HepG2 (cell line): ENCODE data around the gene ERP27. TPM values are rescaled to one million over a fixed set of nuclear protein-coding genes. Genes with fewer than 3 reads are reported as not detected.

Experiments
- ATAC-seq: fragments of 200-7000 bp; cut with Tn5 transposase; 3 replicates; pipeline ENCODE4 v1.9.1; 2020; ENCODE audit warnings: mild to moderate bottlenecking, moderate library complexity
- BruUV-seq: library from RNA; stranded (reverse); fragments of 400-500 nt; replicated peaks from 2 replicates; lab custom pipeline; 2021; lab: Mats Ljungman, UMichigan
- CTCF ChIA-PET: fragments of 300-600 bp; formaldehyde crosslinking; extraction: SDS; loops from one replicate; lab custom pipeline; 2021; ENCODE audit warnings: low total read pairs, inconsistent platforms, low intra/inter-chr PET ratio; lab: Yijun Ruan, JAX
- POLR2A ChIA-PET: fragments of 350-600 bp; sonication (Branson Sonifier 250); formaldehyde crosslinking; loops from one replicate; lab custom pipeline; 2020; ENCODE audit warnings: antibody characterized with exemption, inconsistent platforms; lab: Yijun Ruan, JAX
- DNase-seq: peaks from one replicate; pipeline ENCODE4 v3.0.0-alpha.2; 2015; ENCODE audit warnings: low spot score
- FAIRE-seq: peaks from 3 replicates; lab custom pipeline; 2011; peaks lifted over from hg19 to GRCh38; lab: Jason Lieb, UNC
- H2AFZ ChIP-seq: one replicate; pipeline ENCODE4 v1.6.1; 2011; ENCODE audit warnings: low read length, inconsistent platforms
- H3K27ac ChIP-seq: fragments of 300-600 bp; 3 replicates; pipeline ENCODE4 v1.8.0; 2011; ENCODE audit warnings: mixed run types, mild to moderate bottlenecking, mixed read lengths, low read length, inconsistent platforms; ENCODE audit not compliant: insufficient read depth; ENCODE audit errors: extremely low read length
- H3K27me3 ChIP-seq, 2 experiments: fragments of 200-600 bp in 1 of 2; 2 replicates in 1 of 2; 3 replicates in 1 of 2; pipeline versions ENCODE4 v1.6.0 to v1.8.0; 2011; ENCODE audit warnings: low read length in 2 of 2, mild to moderate bottlenecking in 2 of 2, moderate library complexity in 2 of 2, inconsistent platforms in 1 of 2; ENCODE audit not compliant: insufficient read depth in 2 of 2, control insufficient read depth in 1 of 2
- H3K36me3 ChIP-seq, 2 experiments: fragments of 200-600 bp in 1 of 2; replicated peaks in 1 of 2; 2 replicates in 1 of 2; 3 replicates in 1 of 2; pipeline versions ENCODE4 v1.5.1 to v1.8.0; 2011; ENCODE audit warnings: low read length in 2 of 2, inconsistent platforms in 1 of 2; ENCODE audit not compliant: insufficient read depth in 2 of 2, control insufficient read depth in 1 of 2
- H3K4me1 ChIP-seq: 2 replicates; pipeline ENCODE4 v1.5.1; 2012; ENCODE audit warnings: low read length, inconsistent platforms; ENCODE audit not compliant: insufficient read depth
- H3K4me2 ChIP-seq: 2 replicates; pipeline ENCODE4 v1.6.0; 2011; ENCODE audit warnings: low read depth, low read length, inconsistent platforms
- H3K4me3 ChIP-seq, 3 experiments: fragments of 200-600 bp in 1 of 3; sonication (generic), shearing (Covaris generic) in 1 of 3; replicated peaks in 1 of 3; 2 replicates each; pipeline ENCODE4 v1.5.1; 2011 to 2016; ENCODE audit warnings: low read length in 3 of 3, inconsistent platforms in 2 of 3, low read depth in 2 of 3, mild to moderate bottlenecking in 2 of 3, control low read depth in 1 of 3, mixed read lengths in 1 of 3; ENCODE audit not compliant: insufficient read depth in 1 of 3
- H3K79me2 ChIP-seq: one replicate; pipeline ENCODE4 v1.6.1; 2011; ENCODE audit warnings: low read length, inconsistent platforms; ENCODE audit not compliant: insufficient read depth
- H3K9ac ChIP-seq: 2 replicates; pipeline ENCODE4 v1.6.0; 2011; ENCODE audit warnings: mild to moderate bottlenecking, low read depth, low read length, inconsistent platforms; ENCODE audit not compliant: insufficient read depth
- H3K9me3 ChIP-seq: 2 replicates; pipeline ENCODE4 v1.5.1; 2012; ENCODE audit warnings: mild to moderate bottlenecking, low read length
- H4K20me1 ChIP-seq: 2 replicates; pipeline ENCODE4 v1.6.0; 2011; ENCODE audit warnings: inconsistent platforms, mild to moderate bottlenecking, low read length, moderate library complexity; ENCODE audit not compliant: insufficient read depth
- SMARCC2 ChIP-seq: fragments of 450-650 bp; IDR thresholded peaks from 2 replicates; pipeline ENCODE4 v1.6.1; 2017; ENCODE audit warnings: antibody characterized with exemption, mild to moderate bottlenecking
- WGBS: methylation state at CpG from one replicate; pipeline ENCODE4 v1.1.6; 2017; ENCODE audit warnings: low lambda C conversion rate; 5-methylcytosine and 5-hydroxymethylcytosine counted together
- in situ Hi-C: cut with HindIII; loops from 2 replicates; pipeline ENCODE4 v1.10.0; 2017; ENCODE audit warnings: low pct_unique_long_range_greater_than_20kb; ENCODE audit not compliant: extremely low pct_ligation_motif_present
- intact Hi-C: fragments of 100-400 bp; cut with micrococcal nuclease; formaldehyde crosslinking; loops from one replicate; pipeline ENCODE4 v1.10.0; 2022; ENCODE audit not compliant: unreplicated experiment
- polyA plus RNA-seq, 8 experiments: library from polyadenylated mRNA; depleted of rRNA in 3 of 8; stranded (reverse) in 7 of 8; unstranded in 1 of 8; fragments of >200 nt; fragmentation: Illumina TruSeq in 4 of 8; extraction: Trizol in 4 of 8; gene quantifications; 2 replicates each; pipeline versions ENCODE4 v1.2.1 to v1.2.3, GENCODE V29; 2011 to 2016; ENCODE audit warnings: low read depth in 4 of 8, missing spikeins in 1 of 8, mixed read lengths in 1 of 8; ENCODE audit not compliant: insufficient read depth in 1 of 8
- total RNA-seq, 5 experiments: library from RNA; depleted of rRNA; stranded (reverse); fragments of >200 nt; fragmentation: Illumina TruSeq; extraction: Trizol; gene quantifications; 2 replicates each; pipeline ENCODE4 v1.2.3, GENCODE V29; 2016; ENCODE audit warnings: low read depth in 1 of 5
- TF ChIP-seq, protein P1 (sequence below): sonication (generic); formaldehyde crosslinking; IDR thresholded peaks from 2 replicates; pipeline ENCODE4 v1.4.0; 2020; ENCODE audit warnings: mild to moderate bottlenecking, missing genetic modification reagents, borderline replicate concordance
- TF ChIP-seq, protein P2 (sequence below): sonication (generic); formaldehyde crosslinking; IDR thresholded peaks from 2 replicates; pipeline ENCODE4 v1.4.0; 2020; ENCODE audit warnings: missing genetic modification reagents
- TF ChIP-seq, protein P3 (sequence below): sonication (generic); formaldehyde crosslinking; IDR thresholded peaks from 2 replicates; pipeline ENCODE4 v1.8.1; 2022; ENCODE audit warnings: low read depth, mild to moderate bottlenecking, missing genetic modification reagents

ERP27 gene
- total and polyA plus RNA-seq, 2 of the 13 experiments (the other 11 are each of a cell fraction or from before 2014, with no cell fraction given): 1.8 to 6.6 TPM

DNA sequence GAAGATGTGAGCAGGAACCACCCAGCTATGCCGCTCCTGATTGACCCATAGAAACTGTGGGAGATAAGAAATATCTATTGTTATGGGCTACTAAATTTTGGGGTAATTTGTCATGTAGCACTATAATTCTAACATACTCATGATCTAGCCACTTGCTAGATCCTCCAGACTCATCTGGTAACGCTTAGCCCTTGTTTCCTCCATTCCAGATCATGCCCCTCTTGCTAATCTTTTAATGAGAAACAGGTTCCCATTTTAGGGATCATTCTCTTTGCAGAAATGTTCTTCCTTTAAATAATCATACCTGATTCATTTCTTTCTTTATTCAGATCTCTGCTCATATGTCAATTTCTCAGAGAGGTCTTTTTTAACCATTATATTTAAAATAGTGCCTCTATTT is 26.9 kb upstream of the ERP27 start:
- Histone ChIP-seq H3K27me3 (no peaks in the 10 kb centered on the region), H3K4me2 (no peak overlapping the region), H3K79me2 (no peaks in the 10 kb centered on the region), H3K27ac (no peak overlapping the region), H3K36me3 (no peaks in the 10 kb centered on the region), H3K9me3 (no peaks in the 10 kb centered on the region), H3K4me1 (no peaks in the 10 kb centered on the region), H3K9ac (no peak overlapping the region), H3K4me3 (no peak overlapping the region), H2AFZ (no peak overlapping the region), H4K20me1 (no peaks in the 10 kb centered on the region)
- BruUV-seq: no TSS peak
- intact Hi-C loops: no loop called here
- no peak for DNase-seq
- CTCF ChIA-PET: no interaction called here
- in situ Hi-C loops: no loop called here
- POLR2A ChIA-PET: no interaction called here
- no peak for ATAC-seq
- TF ChIP-seq, protein P1, sequence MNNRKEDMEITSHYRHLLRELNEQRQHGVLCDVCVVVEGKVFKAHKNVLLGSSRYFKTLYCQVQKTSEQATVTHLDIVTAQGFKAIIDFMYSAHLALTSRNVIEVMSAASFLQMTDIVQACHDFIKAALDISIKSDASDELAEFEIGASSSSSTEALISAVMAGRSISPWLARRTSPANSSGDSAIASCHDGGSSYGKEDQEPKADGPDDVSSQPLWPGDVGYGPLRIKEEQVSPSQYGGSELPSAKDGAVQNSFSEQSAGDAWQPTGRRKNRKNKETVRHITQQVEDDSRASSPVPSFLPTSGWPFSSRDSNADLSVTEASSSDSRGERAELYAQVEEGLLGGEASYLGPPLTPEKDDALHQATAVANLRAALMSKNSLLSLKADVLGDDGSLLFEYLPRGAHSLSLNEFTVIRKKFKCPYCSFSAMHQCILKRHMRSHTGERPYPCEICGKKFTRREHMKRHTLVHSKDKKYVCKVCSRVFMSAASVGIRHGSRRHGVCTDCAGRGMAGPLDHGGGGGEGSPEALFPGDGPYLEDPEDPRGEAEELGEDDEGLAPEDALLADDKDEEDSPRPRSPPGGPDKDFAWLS (CRISPR knock-in tag): no peak
- TF ChIP-seq SMARCC2: no peak
- TF ChIP-seq, protein P2, sequence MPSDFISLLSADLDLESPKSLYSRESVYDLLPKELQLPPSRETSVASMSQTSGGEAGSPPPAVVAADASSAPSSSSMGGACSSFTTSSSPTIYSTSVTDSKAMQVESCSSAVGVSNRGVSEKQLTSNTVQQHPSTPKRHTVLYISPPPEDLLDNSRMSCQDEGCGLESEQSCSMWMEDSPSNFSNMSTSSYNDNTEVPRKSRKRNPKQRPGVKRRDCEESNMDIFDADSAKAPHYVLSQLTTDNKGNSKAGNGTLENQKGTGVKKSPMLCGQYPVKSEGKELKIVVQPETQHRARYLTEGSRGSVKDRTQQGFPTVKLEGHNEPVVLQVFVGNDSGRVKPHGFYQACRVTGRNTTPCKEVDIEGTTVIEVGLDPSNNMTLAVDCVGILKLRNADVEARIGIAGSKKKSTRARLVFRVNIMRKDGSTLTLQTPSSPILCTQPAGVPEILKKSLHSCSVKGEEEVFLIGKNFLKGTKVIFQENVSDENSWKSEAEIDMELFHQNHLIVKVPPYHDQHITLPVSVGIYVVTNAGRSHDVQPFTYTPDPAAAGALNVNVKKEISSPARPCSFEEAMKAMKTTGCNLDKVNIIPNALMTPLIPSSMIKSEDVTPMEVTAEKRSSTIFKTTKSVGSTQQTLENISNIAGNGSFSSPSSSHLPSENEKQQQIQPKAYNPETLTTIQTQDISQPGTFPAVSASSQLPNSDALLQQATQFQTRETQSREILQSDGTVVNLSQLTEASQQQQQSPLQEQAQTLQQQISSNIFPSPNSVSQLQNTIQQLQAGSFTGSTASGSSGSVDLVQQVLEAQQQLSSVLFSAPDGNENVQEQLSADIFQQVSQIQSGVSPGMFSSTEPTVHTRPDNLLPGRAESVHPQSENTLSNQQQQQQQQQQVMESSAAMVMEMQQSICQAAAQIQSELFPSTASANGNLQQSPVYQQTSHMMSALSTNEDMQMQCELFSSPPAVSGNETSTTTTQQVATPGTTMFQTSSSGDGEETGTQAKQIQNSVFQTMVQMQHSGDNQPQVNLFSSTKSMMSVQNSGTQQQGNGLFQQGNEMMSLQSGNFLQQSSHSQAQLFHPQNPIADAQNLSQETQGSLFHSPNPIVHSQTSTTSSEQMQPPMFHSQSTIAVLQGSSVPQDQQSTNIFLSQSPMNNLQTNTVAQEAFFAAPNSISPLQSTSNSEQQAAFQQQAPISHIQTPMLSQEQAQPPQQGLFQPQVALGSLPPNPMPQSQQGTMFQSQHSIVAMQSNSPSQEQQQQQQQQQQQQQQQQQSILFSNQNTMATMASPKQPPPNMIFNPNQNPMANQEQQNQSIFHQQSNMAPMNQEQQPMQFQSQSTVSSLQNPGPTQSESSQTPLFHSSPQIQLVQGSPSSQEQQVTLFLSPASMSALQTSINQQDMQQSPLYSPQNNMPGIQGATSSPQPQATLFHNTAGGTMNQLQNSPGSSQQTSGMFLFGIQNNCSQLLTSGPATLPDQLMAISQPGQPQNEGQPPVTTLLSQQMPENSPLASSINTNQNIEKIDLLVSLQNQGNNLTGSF (CRISPR knock-in tag): no peak
- TF ChIP-seq, protein P3, sequence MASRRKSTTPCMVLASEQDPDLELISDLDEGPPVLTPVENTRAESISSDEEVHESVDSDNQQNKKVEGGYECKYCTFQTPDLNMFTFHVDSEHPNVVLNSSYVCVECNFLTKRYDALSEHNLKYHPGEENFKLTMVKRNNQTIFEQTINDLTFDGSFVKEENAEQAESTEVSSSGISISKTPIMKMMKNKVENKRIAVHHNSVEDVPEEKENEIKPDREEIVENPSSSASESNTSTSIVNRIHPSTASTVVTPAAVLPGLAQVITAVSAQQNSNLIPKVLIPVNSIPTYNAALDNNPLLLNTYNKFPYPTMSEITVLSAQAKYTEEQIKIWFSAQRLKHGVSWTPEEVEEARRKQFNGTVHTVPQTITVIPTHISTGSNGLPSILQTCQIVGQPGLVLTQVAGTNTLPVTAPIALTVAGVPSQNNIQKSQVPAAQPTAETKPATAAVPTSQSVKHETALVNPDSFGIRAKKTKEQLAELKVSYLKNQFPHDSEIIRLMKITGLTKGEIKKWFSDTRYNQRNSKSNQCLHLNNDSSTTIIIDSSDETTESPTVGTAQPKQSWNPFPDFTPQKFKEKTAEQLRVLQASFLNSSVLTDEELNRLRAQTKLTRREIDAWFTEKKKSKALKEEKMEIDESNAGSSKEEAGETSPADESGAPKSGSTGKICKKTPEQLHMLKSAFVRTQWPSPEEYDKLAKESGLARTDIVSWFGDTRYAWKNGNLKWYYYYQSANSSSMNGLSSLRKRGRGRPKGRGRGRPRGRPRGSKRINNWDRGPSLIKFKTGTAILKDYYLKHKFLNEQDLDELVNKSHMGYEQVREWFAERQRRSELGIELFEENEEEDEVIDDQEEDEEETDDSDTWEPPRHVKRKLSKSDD: no peak
- FAIRE-seq: no peak
- WGBS: 28% methylated on average over 2 of the region's 2 CpGs
